HG02759 (cell line): Measurements from ENCODE around the gene TRIM17.

Experiments used
- ATAC-seq: cut with Tn5 transposase; IDR thresholded peaks from one replicate; pipeline ENCODE4 v1.9.1; 2021; ENCODE audit warnings: mild to moderate bottlenecking, moderate library complexity; ENCODE audit not compliant: unreplicated experiment

The TRIM17 gene

GRCh38 chr1:228381356-228381755 is 35.3 kb downstream of the TRIM17 start:
- no peak for ATAC-seq

DNA sequence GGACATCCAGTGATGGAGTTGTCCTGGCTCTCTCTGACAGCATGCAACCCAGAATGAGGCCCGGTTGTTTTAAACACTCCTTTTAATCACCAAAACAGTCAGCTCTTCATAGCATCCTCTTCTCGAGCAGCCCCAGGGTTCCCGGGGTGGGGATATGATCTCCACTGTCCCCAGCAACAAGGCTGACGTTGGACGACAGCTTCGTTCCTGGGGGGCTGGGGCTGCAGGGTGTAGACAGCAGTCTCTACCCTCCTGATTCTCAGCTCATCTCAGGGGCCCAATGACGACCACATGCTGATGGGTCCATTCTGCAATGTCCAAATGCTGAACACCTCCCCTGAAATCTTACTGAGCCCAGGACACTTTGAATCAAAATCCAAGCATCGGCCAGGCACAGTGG is 37.0 kb downstream of the TRIM17 start:
- ATAC-seq: no peak

DNA sequence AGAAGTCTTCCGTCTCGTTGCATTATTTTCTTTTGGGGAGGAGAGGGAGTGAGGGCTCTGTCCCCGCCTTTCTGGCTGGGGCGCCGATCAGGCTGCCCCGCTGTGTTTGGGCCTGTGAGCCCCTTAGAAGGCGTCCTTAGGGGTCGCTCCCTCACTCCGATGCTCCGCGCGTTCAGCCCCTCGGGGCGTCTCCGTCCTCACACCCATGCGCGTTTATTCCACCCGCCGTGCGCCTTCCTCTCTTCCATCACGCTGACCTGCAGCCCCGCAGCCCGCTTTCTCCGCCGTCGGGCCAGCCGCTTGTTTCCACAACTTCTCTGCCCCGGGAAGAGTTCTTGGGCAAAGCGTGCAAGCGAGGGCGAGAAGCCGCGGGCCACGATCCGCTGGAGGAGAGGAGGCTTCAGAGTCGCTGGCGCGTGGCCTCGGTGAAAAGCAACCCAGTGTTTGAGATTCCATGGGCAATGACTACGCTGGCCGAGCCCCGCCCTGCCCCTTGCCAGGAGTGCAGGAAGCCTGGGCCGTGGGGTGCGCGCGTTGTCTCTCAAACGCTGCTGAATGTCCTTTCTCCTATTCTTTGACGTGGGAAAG is 37.7 kb downstream of the TRIM17 start:
- no peak for ATAC-seq

- no peak for ATAC-seq
Measured at GRCh38 chr1:228378090-228378872, 38.4 kb downstream of the TRIM17 start.

DNA sequence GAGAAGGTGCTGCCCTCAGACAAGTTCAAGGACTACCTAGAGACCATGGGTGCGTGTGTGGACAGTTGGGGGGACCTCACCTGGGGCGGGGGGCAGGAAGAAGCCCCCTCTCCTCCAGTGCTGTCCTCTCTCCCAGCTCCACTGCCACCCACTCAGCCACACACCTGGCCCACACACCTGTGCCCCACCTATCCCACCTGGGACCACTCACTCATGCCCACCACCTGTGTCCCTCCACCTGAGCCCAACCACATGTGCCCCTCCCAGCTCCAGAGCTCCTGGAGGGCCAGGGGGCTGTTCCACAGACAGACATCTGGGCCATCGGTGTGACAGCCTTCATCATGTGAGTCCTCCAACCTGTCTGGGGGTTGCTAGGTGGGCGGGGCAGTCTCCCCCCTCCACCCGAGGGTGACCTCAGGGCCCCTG is 39.0 kb downstream of the TRIM17 start:
- ATAC-seq: no peak

GRCh38 chr1:228376651-228377631 is 39.7 kb downstream of the TRIM17 start:
- ATAC-seq: no peak

- ATAC-seq: no peak
Measured at GRCh38 chr1:228376262-228376628, 40.4 kb downstream of the TRIM17 start.

DNA sequence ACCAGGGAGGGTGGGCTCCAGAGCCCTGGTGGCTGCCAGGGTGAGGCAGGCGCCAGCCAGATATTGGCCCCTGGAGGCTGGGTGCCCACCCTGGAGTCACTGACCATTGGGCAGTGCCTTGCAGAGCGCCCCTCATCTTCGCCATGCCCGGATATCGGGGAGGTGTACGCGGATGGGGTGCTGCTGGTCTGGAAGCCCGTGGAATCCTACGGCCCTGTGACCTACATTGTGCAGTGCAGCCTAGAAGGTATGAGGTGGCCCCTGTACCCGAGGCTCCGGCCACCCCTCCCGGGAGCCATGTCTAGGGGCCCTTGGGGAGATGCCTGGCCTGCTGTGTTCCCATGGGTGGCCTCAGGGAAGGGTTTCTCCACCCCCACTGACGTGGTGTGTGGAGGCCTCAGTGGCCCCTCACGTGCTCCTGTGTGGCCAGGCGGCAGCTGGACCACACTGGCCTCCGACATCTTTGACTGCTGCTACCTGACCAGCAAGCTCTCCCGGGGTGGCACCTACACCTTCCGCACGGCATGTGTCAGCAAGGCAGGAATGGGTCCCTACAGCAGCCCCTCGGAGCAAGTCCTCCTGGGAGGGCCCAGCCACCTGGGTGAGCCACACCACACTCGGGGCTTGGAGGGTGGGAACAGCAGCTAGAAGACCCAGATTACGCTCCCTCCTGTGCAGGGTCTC is 40.9 kb downstream of the TRIM17 start:
- no peak for ATAC-seq

DNA sequence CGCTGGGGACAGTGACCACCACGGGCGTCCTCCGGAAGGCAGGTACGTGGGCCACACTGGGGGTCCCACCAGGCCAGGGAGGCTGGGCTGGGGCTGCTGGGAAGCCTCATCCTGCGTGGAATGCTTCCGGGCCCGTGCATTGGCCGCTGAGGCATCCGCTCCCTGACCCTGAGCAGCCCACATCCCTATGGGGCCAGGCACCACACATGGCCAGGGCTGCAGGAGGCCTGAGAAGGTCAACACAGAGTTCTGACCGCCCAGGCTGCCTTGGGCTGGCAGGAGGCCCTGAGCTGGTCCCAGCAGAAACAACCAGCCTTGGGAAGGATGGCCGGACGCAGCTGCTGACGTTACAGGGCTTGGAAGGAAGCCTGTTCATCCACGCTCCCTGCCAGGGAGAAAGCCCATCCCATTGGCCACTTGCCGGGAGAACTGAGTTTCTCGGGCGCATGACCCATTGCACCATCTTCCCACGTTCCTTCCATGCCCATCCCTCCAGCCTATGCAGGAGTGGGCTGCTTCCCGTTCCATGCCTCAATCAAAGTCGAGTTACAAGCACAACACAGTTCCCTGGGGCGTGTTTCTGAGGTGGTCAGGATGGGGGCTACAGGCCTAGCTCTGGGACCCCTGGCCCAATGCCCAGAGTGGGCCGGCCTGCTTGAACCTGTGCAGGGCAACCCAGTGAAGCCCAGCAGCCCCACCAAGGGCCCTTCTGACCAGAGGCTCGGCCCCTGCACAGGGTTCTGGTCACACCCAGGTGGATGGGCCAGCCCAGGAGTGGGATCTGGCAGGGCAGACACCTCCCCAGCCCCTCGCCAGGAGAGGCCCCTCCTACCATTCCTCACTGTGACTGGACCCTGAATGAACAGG is 41.7 kb downstream of the TRIM17 start:
- no peak for ATAC-seq

DNA sequence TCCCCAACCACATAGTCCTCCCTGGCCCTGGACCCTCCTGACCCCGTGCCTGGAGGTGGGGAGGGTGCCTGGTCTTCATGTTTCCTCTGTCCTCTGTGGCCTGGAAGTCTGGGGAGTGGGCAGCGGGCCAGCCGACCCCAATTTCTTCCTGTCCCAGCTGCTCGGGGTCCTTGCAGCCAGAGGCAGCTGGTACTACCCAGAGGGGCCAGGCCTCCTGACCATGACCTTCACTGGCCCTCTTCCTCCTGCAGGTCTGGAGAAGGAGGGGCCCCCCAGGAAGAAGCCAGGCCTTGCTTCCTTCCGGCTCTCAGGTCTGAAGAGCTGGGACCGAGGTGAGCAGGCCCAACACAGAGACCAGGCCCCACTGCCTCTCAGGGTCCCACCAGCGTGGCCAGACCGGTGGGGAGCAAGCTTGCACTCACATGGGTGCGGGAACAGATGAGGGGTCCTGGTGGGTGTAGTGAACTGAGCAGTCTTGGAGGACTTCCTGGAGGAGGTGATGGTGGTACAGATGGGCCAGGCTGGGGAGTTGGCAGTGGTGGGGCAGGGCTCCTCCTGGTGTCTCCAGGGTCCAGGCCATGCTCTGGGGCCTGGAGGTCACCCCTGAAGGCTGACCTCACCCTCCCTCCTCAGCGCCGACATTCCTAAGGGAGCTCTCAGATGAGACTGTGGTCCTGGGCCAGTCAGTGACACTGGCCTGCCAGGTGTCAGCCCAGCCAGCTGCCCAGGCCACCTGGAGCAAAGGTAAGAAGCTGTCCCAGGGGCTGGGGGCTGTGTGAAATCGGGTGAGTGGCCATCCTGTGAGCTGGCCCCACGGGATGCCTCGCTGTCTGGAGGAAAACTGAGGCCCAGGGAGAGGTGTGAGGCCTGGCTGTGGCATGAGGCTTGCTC is 42.7 kb downstream of the TRIM17 start:
- ATAC-seq: no peak

DNA sequence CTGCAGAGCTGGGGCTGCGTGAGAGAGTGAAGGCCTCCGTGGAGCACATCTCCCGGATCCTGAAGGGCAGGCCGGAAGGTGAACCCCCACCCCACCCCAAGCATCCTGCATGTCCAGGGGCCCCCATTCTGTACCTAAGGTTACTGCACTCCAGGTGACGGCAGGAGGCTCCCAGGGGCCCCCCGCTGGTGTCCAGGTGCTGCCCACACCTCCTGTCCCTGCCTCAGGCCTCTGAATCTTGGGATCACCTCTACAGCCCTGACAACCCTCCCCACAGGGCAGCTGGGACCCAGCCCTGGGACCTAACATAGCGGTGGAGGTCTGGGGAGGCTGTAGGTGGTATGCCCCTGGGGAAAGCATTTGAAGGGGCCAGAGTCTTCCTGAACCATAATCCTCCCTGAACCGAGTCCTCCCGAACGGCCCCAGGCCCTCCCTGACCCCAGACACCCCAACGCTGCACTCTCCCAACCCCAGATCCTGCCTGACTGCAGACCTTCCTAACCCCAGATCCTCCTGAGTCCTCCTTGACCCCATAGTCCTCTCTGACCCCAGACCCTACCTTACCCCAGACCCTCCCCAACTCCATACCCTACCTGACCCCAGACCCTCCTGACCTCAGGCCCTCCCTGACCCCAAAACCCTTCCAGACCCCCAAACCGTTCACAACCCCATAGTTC is 43.5 kb downstream of the TRIM17 start:
- ATAC-seq: no peak

GRCh38 chr1:228372183-228373003 is 44.3 kb downstream of the TRIM17 start:
- ATAC-seq: no peak

DNA sequence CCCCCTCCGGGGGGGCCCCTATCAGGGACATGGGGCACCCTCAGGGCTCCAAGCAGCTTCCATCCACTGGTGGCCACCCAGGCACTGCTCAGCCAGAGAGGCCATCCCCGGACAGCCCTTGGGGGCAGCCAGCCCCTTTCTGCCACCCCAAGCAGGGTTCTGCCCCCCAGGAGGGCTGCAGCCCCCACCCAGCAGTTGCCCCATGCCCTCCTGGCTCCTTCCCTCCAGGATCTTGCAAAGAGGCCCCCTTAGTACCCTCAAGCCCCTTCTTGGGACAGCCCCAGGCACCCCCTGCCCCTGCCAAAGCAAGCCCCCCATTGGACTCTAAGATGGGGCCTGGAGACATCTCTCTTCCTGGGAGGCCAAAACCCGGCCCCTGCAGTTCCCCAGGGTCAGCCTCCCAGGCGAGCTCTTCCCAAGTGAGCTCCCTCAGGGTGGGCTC is 44.9 kb downstream of the TRIM17 start:
- no peak for ATAC-seq

- ATAC-seq: no peak
Measured at GRCh38 chr1:228370941-228371740, 45.5 kb downstream of the TRIM17 start.

GRCh38 chr1:228370439-228370940 is 46.2 kb downstream of the TRIM17 start:
- no peak for ATAC-seq

GRCh38 chr1:228369608-228370438 is 46.8 kb downstream of the TRIM17 start:
- ATAC-seq: no peak
